Measurements from ENCODE around the gene WIZ.

Gene WIZ

DNA sequence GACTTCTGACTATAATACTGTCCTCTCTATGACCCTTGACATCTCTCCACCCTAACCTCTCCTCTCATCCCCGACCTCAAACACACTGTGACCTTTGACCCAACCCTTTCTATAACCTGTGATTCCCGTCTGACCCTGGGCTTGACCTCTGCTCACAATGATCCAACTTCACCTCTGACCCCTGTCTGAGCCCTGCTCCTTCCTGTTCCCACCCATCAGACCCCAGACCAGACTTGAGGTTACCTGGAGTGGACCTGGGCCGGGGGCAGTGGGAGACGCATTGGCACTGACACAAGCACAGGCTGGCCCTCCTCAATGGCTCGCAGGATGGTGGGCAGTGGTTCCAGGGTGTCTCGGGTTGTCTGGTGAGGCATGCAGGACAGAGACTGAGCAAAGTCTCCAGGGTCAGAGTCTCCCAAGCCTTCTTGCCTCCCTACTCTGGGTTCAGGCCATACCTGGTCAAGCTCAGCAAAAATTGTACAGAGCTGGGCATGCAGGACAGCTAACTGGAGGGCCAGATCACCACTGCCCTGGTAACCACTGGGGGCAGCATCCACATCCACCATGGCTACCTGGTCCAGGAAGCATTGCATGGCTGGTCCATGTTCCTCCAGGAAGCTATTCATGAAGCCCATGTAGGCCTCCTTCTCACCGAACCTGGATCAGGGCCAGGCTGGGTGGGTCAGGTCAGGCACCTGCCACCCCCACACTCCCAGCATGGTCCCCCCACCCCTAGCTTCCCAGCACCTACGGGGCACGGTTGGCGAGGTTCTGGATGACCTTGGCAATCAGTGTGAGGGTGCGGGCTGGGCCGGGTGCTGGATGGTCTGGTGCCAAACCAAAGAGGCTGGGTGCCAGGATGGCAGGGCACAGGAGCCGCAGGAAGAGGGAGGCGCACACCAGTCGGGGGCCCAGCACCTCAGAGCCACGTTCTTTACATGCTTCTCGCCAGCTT, 4.4 kb upstream of the WIZ start:
- H3K36me3 ChIP-seq (ENCODE audit: control insufficient read depth, insufficient read depth, low read length) = peaks cover 71% of the 10 kb centered on the region
- no peak overlapping the region for H3K27ac ChIP-seq (ENCODE audit: insufficient read depth, low read length, poor library complexity, severe bottlenecking)
- no peak for DNase-seq
- no peak overlapping the region for H3K4me3 ChIP-seq (ENCODE audit: insufficient read depth, low read depth, low read length, poor library complexity, severe bottlenecking)
- no peaks in the 10 kb centered on the region for H3K9me3 ChIP-seq (ENCODE audit: control insufficient read depth, low read length)
- peaks cover 2% of the 10 kb centered on the region for H3K4me1 ChIP-seq (ENCODE audit: control insufficient read depth, insufficient read depth, low read length, poor library complexity, severe bottlenecking)
- no peaks in the 10 kb centered on the region for H3K27me3 ChIP-seq (replicated peaks; ENCODE audit: control insufficient read depth, insufficient read depth, low read length, poor library complexity, severe bottlenecking)

DNA sequence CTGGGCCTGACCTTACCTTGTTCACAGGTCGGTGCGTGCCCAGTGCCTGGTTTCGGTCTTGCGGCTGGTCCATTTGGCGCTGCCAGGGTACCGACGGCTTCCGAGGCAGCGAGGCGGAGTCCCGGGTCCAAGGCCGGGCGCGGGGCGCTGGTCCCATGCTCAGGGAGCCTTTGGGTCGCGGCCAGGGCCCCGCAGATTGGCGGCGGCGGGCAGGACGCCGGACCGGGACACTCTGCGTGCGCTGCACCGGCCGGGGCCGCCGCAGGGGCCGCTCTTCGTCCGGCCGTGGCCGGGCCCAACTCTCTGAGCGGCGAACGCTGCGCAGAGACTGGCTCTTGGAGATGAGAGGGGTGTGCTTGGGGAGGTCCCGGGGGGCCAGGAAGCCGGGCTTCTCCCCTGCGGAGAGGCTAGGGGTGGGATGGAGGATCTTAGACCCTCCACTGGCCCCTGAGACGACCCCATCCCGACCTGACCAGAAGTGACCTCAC, 3.4 kb upstream of the WIZ start:
- H3K4me3 ChIP-seq (ENCODE audit: insufficient read depth, low read depth, low read length, poor library complexity, severe bottlenecking) = no peak overlapping the region
- no peaks in the 10 kb centered on the region for H3K27me3 ChIP-seq (replicated peaks; ENCODE audit: control insufficient read depth, insufficient read depth, low read length, poor library complexity, severe bottlenecking)

DNA sequence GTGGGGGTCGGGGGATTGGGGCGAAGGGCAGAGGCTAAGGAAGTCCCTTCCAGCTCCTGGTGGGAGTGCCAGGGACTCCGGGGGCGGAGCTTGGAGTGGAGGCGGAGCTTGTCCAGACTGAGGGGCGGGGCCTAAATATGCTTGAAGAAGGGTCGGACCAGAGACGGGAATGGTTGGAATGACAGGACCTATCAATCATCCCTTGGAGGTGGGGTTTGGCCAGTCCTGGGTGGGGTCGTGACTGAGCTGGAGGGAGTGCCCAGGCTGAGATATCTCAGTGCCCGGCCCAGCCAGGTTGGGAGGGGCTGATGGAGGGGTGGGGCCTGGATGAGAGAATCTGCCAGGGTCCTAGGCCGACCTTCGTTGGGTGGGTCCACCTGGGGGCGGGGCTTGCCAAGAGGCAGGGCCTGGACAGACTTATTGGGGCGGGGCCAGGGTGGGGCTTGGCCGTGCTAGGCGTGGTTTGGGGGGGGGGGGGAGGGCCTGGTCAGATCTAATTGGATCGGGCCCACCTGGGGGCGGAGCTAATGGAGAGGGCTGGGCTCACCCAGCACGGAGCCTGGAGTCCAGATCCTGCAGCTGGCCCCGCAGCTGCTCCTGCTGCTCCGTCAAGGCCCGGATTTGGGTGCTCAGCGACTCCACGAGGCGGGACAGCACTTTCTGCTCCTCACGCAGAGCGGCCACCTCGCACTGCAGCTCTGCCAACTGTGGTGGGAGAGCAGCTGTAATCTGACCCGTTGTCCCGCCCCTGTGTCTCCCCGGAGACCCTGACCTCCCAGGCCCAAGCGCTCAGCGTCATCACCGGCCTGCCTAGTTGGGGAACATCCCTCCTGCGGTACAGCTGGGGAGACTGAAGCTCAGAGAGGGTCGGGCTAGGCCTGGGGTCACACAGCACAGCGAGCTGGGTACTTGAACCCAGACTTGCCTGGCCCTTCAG, 2.6 kb upstream of the WIZ start:
- H3K27me3 ChIP-seq (replicated peaks; ENCODE audit: control insufficient read depth, insufficient read depth, low read length, poor library complexity, severe bottlenecking) = no peaks in the 10 kb centered on the region
- peaks cover 6% of the 10 kb centered on the region for H3K4me1 ChIP-seq (ENCODE audit: control insufficient read depth, insufficient read depth, low read length, poor library complexity, severe bottlenecking)
- peak in 1 of 3 donors; percentile 16 for DNase-seq
- H3K36me3 ChIP-seq (ENCODE audit: control insufficient read depth, insufficient read depth, low read length) = peaks cover 57% of the 10 kb centered on the region
- no peak overlapping the region for H3K27ac ChIP-seq (ENCODE audit: insufficient read depth, low read length, poor library complexity, severe bottlenecking)
- no peak overlapping the region for H3K4me3 ChIP-seq (ENCODE audit: insufficient read depth, low read depth, low read length, poor library complexity, severe bottlenecking)
- no peaks in the 10 kb centered on the region for H3K9me3 ChIP-seq (ENCODE audit: control insufficient read depth, low read length)

More for the DNA sequence above, 3.4 kb upstream of the WIZ start:
- no peaks in the 10 kb centered on the region for H3K9me3 ChIP-seq (ENCODE audit: control insufficient read depth, low read length)
- no peak overlapping the region for H3K27ac ChIP-seq (ENCODE audit: insufficient read depth, low read length, poor library complexity, severe bottlenecking)
- peaks cover 6% of the 10 kb centered on the region for H3K4me1 ChIP-seq (ENCODE audit: control insufficient read depth, insufficient read depth, low read length, poor library complexity, severe bottlenecking)
- no peak for DNase-seq
- peaks cover 62% of the 10 kb centered on the region for H3K36me3 ChIP-seq (ENCODE audit: control insufficient read depth, insufficient read depth, low read length)

DNA sequence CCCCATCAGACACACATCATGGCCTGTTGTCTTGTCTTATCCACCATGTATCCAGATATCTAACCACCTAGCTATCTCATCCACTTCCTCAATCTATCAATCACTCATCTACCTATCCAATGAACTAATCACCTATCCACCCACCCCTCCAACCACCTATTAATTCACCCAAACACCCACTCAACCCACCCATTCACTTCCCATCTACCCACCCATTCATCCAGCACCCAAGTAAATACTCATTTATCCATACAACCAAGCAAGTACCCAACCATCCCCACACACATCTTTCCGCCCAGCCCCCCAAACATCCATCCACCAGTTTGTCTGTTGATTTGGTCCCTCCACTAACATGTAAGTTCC, 753 bp upstream of the WIZ start:
- Histone ChIP-seq H3K36me3 (ENCODE audit: control insufficient read depth, insufficient read depth, low read length) (peaks cover 41% of the 10 kb centered on the region), H3K27ac (ENCODE audit: insufficient read depth, low read length, poor library complexity, severe bottlenecking) (peak overlapping the region; percentile 53), H3K27me3 (replicated peaks; ENCODE audit: control insufficient read depth, insufficient read depth, low read length, poor library complexity, severe bottlenecking) (no peaks in the 10 kb centered on the region), H3K4me3 (ENCODE audit: insufficient read depth, low read depth, low read length, poor library complexity, severe bottlenecking) (no peak overlapping the region), H3K4me1 (ENCODE audit: control insufficient read depth, insufficient read depth, low read length, poor library complexity, severe bottlenecking) (peaks cover 6% of the 10 kb centered on the region), H3K9me3 (ENCODE audit: control insufficient read depth, low read length) (no peaks in the 10 kb centered on the region)
- no peak for DNase-seq

DNA sequence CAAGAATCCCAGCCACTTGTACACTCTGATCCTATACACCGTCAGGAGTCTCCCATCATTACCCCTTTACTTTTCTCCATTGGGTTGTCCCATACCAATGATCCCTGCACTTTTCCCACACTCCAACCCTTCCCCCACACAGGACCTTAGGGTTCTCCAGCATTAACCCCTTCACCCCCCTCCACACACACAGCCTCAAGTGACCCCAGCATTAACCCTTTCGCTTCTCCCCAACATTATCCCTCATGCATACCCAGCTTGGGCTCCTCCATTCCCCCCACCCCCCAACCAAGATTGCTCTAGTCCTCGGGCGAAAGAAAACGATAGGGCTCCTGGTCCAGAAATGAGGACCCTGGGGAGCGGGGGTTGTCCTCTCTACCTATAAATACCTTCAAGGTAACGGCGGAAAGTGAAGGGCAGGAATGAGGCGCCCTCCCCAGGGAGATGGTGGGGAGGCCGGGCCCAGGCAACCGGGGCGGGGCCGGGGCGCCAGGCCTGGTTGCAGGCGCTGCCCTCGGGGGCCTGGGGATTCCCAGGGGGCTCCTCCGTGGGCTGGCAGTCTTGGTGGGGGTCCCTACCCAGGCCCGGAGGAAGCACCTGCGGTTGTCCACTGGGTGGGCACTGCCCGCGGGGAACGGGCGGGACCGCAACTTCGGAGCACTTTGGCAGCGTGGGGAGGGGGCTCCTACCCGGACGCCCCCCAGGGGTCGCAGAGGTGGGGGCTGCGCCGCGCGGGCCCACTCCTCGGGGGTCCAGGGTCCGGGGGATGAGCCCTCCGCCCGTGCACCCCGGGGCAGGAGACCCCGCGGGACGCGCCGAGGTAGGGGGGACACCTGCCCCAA, 757 bp downstream of the WIZ start:
- no peaks in the 10 kb centered on the region for H3K27me3 ChIP-seq (replicated peaks; ENCODE audit: control insufficient read depth, insufficient read depth, low read length, poor library complexity, severe bottlenecking)
- H3K9me3 ChIP-seq (ENCODE audit: control insufficient read depth, low read length) = no peaks in the 10 kb centered on the region
- peak overlapping the region; percentile 44 for H3K4me3 ChIP-seq (ENCODE audit: insufficient read depth, low read depth, low read length, poor library complexity, severe bottlenecking)
- H3K36me3 ChIP-seq (ENCODE audit: control insufficient read depth, insufficient read depth, low read length) = peaks cover 25% of the 10 kb centered on the region
- peak overlapping the region; percentile 46 for H3K27ac ChIP-seq (ENCODE audit: insufficient read depth, low read length, poor library complexity, severe bottlenecking)
- DNase-seq = no peak
- H3K4me1 ChIP-seq (ENCODE audit: control insufficient read depth, insufficient read depth, low read length, poor library complexity, severe bottlenecking) = peaks cover 6% of the 10 kb centered on the region

DNA sequence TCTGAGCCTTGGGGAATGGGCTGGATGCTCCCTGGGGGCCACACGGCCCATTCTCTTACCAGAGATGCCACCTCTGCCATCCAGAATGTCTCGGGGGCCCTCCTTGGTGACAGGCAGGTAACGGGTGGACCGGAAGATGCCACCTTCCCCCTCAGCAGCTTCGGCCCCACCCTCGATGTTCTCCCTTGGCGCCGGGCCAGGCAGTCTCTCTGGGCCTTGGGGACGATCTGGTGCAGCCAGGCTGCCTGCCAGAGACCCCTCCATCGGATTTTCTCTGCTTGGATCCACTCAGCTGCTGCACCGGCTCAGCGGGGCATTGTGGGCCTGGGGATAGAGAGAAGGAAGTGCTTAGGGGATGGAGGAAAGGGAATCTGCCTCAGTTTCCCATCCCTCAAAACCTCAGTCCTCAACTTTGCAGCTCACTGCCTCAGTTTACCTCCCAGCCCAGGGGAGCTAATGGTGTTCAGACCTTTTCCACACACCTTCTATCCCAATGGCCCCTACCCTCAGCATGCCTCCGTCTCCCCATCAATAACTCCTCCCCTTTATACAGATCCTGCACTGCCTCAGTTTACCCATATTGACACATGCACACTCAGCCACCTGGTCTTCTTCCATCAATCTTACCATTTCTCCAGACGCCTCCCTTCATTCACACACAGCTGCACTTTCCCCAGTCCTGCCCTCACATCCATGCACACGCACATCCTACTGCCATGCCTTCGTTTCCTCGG, 1.5 kb downstream of the WIZ start:
- no peak overlapping the region for H3K27ac ChIP-seq (ENCODE audit: insufficient read depth, low read length, poor library complexity, severe bottlenecking)
- H3K36me3 ChIP-seq (ENCODE audit: control insufficient read depth, insufficient read depth, low read length) = peaks cover 18% of the 10 kb centered on the region
- no peak for DNase-seq
- H3K27me3 ChIP-seq (replicated peaks; ENCODE audit: control insufficient read depth, insufficient read depth, low read length, poor library complexity, severe bottlenecking) = no peaks in the 10 kb centered on the region
- no peak overlapping the region for H3K4me3 ChIP-seq (ENCODE audit: insufficient read depth, low read depth, low read length, poor library complexity, severe bottlenecking)
- H3K9me3 ChIP-seq (ENCODE audit: control insufficient read depth, low read length) = no peaks in the 10 kb centered on the region
- H3K4me1 ChIP-seq (ENCODE audit: control insufficient read depth, insufficient read depth, low read length, poor library complexity, severe bottlenecking) = peaks cover 6% of the 10 kb centered on the region

DNA sequence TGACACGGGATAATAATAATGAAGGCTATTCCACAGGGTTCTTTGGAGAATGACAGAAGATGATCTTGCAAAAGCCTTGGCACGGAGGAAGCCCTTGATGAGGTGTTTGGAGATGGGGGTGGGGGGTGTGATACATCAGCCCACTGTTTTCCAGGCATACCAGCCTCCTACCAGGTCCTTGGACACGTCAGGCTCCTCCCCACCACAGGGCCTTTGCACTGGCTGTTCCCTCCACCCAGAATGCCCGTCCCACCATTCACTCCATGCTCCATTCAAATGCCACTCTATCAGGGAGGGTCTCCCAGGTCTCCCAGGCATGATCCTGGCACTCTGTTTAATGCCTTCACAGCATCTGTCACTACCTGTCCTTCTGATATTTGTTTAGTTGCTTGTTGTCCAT, 2.7 kb downstream of the WIZ start:
- Histone ChIP-seq H3K4me1 (ENCODE audit: control insufficient read depth, insufficient read depth, low read length, poor library complexity, severe bottlenecking) (peaks cover 6% of the 10 kb centered on the region), H3K4me3 (ENCODE audit: insufficient read depth, low read depth, low read length, poor library complexity, severe bottlenecking) (no peak overlapping the region), H3K9me3 (ENCODE audit: control insufficient read depth, low read length) (no peaks in the 10 kb centered on the region), H3K36me3 (ENCODE audit: control insufficient read depth, insufficient read depth, low read length) (peaks cover 8% of the 10 kb centered on the region), H3K27ac (ENCODE audit: insufficient read depth, low read length, poor library complexity, severe bottlenecking) (no peak overlapping the region), H3K27me3 (replicated peaks; ENCODE audit: control insufficient read depth, insufficient read depth, low read length, poor library complexity, severe bottlenecking) (no peaks in the 10 kb centered on the region)
- no peak for DNase-seq

DNA sequence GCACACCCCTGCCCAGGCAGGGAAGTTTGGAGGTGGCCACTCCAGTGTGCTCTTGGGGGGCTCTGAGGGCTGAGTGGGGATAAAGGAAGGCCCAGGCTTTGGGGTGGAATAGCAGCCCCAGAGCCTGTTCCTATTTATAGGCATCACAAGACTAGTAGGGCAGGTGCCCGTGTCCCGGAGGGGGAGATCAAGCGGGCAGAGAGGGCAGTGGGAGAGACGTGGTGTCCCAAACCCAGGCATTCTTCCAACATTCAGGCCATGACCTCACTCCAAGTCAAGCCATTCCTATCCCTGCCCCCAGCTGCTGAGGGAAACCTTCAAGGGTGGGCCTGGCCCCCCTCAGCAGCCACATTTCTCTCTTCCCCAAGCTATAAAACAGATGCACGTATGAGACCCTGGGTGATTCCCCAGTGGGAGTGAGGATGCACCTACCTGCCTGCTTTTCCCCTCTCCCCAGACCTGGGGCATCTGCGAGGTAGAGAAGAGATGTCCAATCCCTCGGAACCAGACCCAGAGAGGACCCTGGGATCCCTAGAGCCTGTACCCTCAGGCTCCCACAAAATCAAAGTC, 3.9 kb downstream of the WIZ start:
- Histone ChIP-seq H3K27ac (ENCODE audit: insufficient read depth, low read length, poor library complexity, severe bottlenecking) (no peak overlapping the region), H3K36me3 (ENCODE audit: control insufficient read depth, insufficient read depth, low read length) (no peaks in the 10 kb centered on the region), H3K4me1 (ENCODE audit: control insufficient read depth, insufficient read depth, low read length, poor library complexity, severe bottlenecking) (peaks cover 6% of the 10 kb centered on the region), H3K4me3 (ENCODE audit: insufficient read depth, low read depth, low read length, poor library complexity, severe bottlenecking) (no peak overlapping the region), H3K9me3 (ENCODE audit: control insufficient read depth, low read length) (no peaks in the 10 kb centered on the region), H3K27me3 (replicated peaks; ENCODE audit: control insufficient read depth, insufficient read depth, low read length, poor library complexity, severe bottlenecking) (no peaks in the 10 kb centered on the region)
- no peak for DNase-seq

DNA sequence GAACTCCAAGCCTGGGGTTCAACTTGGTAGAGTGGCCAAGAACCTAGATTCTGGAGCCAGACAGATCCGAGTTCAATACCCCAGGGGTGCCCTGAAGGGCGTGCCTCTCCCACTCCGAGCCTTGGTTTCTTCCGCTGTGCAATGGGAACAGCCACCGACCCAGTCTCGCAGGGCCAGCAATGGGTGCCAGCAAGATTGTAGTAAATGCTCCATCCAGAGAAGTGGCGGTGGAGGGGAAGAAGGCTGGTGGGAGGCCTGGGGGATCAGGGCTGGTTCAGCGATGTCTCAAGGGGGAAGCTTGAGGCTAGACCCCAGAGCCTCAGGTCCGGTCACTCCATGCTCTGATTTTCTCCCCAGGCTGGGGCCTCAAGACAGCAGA, 4.5 kb downstream of the WIZ start:
- Histone ChIP-seq H3K27ac (ENCODE audit: insufficient read depth, low read length, poor library complexity, severe bottlenecking) (no peak overlapping the region), H3K36me3 (ENCODE audit: control insufficient read depth, insufficient read depth, low read length) (no peaks in the 10 kb centered on the region), H3K27me3 (replicated peaks; ENCODE audit: control insufficient read depth, insufficient read depth, low read length, poor library complexity, severe bottlenecking) (no peaks in the 10 kb centered on the region), H3K4me1 (ENCODE audit: control insufficient read depth, insufficient read depth, low read length, poor library complexity, severe bottlenecking) (peaks cover 6% of the 10 kb centered on the region), H3K4me3 (ENCODE audit: insufficient read depth, low read depth, low read length, poor library complexity, severe bottlenecking) (no peak overlapping the region), H3K9me3 (ENCODE audit: control insufficient read depth, low read length) (no peaks in the 10 kb centered on the region)
- DNase-seq = no peak

Data from effector memory CD4-positive, alpha-beta T cell (primary cell).